RWPE2 (cell line): ENCODE results near the gene FOLR2.

Experiments
- ATAC-seq: fragments of 200-7000 bp; cut with Tn5 transposase; 3 replicates; pipeline ENCODE4 v1.9.1; 2021; ENCODE audit warnings: low read depth
- DNase-seq: peaks from one replicate; pipeline ENCODE4 v3.0.0-alpha.2; 2020; ENCODE audit warnings: low spot score
- H3K27ac ChIP-seq: fragments of 450-650 bp; 2 replicates; pipeline ENCODE4 v1.5.1; 2017; ENCODE audit warnings: mild to moderate bottlenecking; ENCODE audit not compliant: poor library complexity, severe bottlenecking
- H3K27me3 ChIP-seq: fragments of 250-450 bp; sonication (Bioruptor Pico); 2 replicates; pipeline ENCODE4 v1.5.1; 2021; ENCODE audit warnings: mild to moderate bottlenecking, moderate library complexity; ENCODE audit not compliant: insufficient read depth, poor library complexity, severe bottlenecking
- H3K36me3 ChIP-seq: fragments of 250-450 bp; sonication (Bioruptor Pico); 2 replicates; pipeline ENCODE4 v1.5.1; 2020; ENCODE audit warnings: low read depth, mild to moderate bottlenecking, moderate library complexity
- H3K4me1 ChIP-seq: fragments of 250-450 bp; sonication (Bioruptor Pico); 2 replicates; pipeline ENCODE4 v1.5.1; 2021; ENCODE audit warnings: mild to moderate bottlenecking, moderate library complexity; ENCODE audit not compliant: insufficient read depth, poor library complexity, severe bottlenecking
- H3K4me3 ChIP-seq: fragments of 250-450 bp; sonication (Bioruptor Pico); 2 replicates; pipeline ENCODE4 v1.5.1; 2021; ENCODE audit warnings: mild to moderate bottlenecking, moderate library complexity; ENCODE audit not compliant: severe bottlenecking
- H3K9me3 ChIP-seq: fragments of 250-450 bp; sonication (Bioruptor Pico); 2 replicates; pipeline ENCODE4 v1.5.1; 2021; ENCODE audit warnings: mild to moderate bottlenecking, moderate library complexity; ENCODE audit not compliant: severe bottlenecking
- TF ChIP-seq, protein P1 (sequence below): fragments of 450-650 bp; IDR thresholded peaks from one replicate; pipeline ENCODE4 v1.5.1; 2017; ENCODE audit warnings: mild to moderate bottlenecking, moderate library complexity; ENCODE audit not compliant: poor library complexity, severe bottlenecking

Gene FOLR2

DNA sequence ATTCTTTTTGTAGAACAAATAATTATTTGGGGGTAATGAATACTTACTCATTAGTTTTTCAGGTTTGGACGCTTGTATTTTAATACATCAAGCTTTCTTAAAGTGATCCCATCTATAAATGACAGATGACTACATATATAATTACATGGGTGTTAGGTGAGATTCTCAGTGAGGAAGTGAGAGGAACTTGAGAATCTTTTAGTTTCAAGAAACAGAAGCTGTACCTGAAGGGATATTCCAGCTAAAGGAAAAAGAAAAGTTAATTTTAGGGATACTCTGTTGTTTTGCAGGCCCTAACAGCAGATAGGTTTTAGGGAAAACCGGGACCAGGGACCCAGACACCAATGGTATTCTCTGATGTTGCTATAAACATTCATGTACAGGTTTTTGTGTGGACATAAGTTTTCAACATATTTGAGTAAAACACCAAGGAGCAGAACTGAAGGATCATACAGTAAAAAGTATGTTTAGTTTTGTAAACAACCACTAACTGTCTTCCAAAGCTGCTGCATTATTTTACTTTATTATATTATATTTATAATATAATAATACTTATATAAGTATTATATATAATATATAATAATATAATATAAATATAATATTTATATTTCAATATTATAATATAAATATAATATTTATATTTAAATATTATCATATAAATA is 51.5 kb downstream of the FOLR2 start:
- H3K4me3 ChIP-seq: no peak overlapping the region
- no peaks in the 10 kb centered on the region for H3K27me3 ChIP-seq
- no peaks in the 10 kb centered on the region for H3K9me3 ChIP-seq
- H3K36me3 ChIP-seq: no peaks in the 10 kb centered on the region
- DNase-seq (no peak), ATAC-seq (no peak)
- H3K4me1 ChIP-seq: no peaks in the 10 kb centered on the region
- H3K27ac ChIP-seq: no peak overlapping the region
- TF ChIP-seq, protein P1, sequence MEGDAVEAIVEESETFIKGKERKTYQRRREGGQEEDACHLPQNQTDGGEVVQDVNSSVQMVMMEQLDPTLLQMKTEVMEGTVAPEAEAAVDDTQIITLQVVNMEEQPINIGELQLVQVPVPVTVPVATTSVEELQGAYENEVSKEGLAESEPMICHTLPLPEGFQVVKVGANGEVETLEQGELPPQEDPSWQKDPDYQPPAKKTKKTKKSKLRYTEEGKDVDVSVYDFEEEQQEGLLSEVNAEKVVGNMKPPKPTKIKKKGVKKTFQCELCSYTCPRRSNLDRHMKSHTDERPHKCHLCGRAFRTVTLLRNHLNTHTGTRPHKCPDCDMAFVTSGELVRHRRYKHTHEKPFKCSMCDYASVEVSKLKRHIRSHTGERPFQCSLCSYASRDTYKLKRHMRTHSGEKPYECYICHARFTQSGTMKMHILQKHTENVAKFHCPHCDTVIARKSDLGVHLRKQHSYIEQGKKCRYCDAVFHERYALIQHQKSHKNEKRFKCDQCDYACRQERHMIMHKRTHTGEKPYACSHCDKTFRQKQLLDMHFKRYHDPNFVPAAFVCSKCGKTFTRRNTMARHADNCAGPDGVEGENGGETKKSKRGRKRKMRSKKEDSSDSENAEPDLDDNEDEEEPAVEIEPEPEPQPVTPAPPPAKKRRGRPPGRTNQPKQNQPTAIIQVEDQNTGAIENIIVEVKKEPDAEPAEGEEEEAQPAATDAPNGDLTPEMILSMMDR: no peak
